Spinal cord (tissue), 4 donors: ENCODE measurements around the gene GAS2L2. TPM values are rescaled to one million over a fixed set of nuclear protein-coding genes. Genes with fewer than 3 reads are reported as not detected.

ENCODE experiments used
- polyA plus RNA-seq, 2 donors: library from polyadenylated mRNA; unstranded; fragments of 120-200 nt; gene quantifications; one replicate each; pipeline ENCODE4 v1.2.1, GENCODE V29; 2013; ENCODE audit not compliant: insufficient read length in 2 of 2
- total RNA-seq, 2 donors: library from RNA; depleted of rRNA in 1 of 2; stranded (reverse); fragments of 120-200 nt in 1 of 2; fragments of >200 nt in 1 of 2; gene quantifications; one replicate each; pipeline versions ENCODE4 v1.2.3 to v1.2.4, GENCODE V29; 2013 to 2014

The GAS2L2 gene
- total and polyA plus RNA-seq, 4 donors: 0.69 to 3.6 (median 3.2) TPM

Other genes with a start within 250 kb of the GAS2L2 start
- gene SLFN12L, start 215.6 kb downstream of the GAS2L2 start, total RNA-seq: under 1 TPM; 0.22 to 0.30 TPM
- gene SLFN12L, start 215.6 kb downstream of the GAS2L2 start, polyA plus RNA-seq: under 1 TPM in 1 of 2 donors, not detected in 1; 0.11 TPM
- gene SLFN14, start 192.4 kb downstream of the GAS2L2 start, total RNA-seq: 1 to 10 TPM in 1 of 2 donors, under 1 TPM in 1; 0.50 to 1.4 TPM
- gene SLFN14, start 192.4 kb downstream of the GAS2L2 start, polyA plus RNA-seq: under 1 TPM in 1 of 2 donors, not detected in 1; 0.09 TPM
- 10 to 100 TPM in 1 of 2 donors, 1 to 10 TPM in 1; 6.4 to 15.9 TPM for gene PEX12, start 174.7 kb downstream of the GAS2L2 start, total RNA-seq
- gene PEX12, start 174.7 kb downstream of the GAS2L2 start, polyA plus RNA-seq: 10 to 100 TPM; 13.3 to 15.8 TPM
- 100 to 1,000 TPM; 115 to 187 TPM for gene AP2B1, start 165.9 kb downstream of the GAS2L2 start, total RNA-seq
- 100 to 1,000 TPM; 247 to 287 TPM for gene AP2B1, start 165.9 kb downstream of the GAS2L2 start, polyA plus RNA-seq
- 10 to 100 TPM in 1 of 2 donors, 1 to 10 TPM in 1; 8.2 to 11.0 TPM for gene RASL10B, start 21.6 kb downstream of the GAS2L2 start, total RNA-seq
- gene RASL10B, start 21.6 kb downstream of the GAS2L2 start, polyA plus RNA-seq: 10 to 100 TPM; 45.4 to 49.2 TPM
- gene C17orf50, start 7.6 kb upstream of the GAS2L2 start, total RNA-seq: not detected
- 1 to 10 TPM in 1 of 2 donors, under 1 TPM in 1; 0.68 to 1.6 TPM for gene C17orf50, start 7.6 kb upstream of the GAS2L2 start, polyA plus RNA-seq
- 10 to 100 TPM; 12.8 to 18.5 TPM for gene MMP28, start 42.4 kb upstream of the GAS2L2 start, total RNA-seq
- gene MMP28, start 42.4 kb upstream of the GAS2L2 start, polyA plus RNA-seq: 10 to 100 TPM; 34.9 to 39.8 TPM
- gene TAF15, start 56.2 kb upstream of the GAS2L2 start, total RNA-seq: 10 to 100 TPM; 54.2 to 95.9 TPM
- gene TAF15, start 56.2 kb upstream of the GAS2L2 start, polyA plus RNA-seq: 100 to 1,000 TPM; 203 to 217 TPM
- gene HEATR9, start 115.7 kb upstream of the GAS2L2 start, total RNA-seq: not detected
- gene HEATR9, start 115.7 kb upstream of the GAS2L2 start, polyA plus RNA-seq: under 1 TPM in 1 of 2 donors, not detected in 1; 0.44 TPM
- gene CCL5, start 127.1 kb upstream of the GAS2L2 start, total RNA-seq: under 1 TPM; 0.59 to 0.83 TPM
- under 1 TPM; 0.60 to 0.96 TPM for gene CCL5, start 127.1 kb upstream of the GAS2L2 start, polyA plus RNA-seq
- gene RDM1, start 177.5 kb upstream of the GAS2L2 start, total RNA-seq: 1 to 10 TPM; 1.4 TPM
- 1 to 10 TPM; 2.4 to 2.5 TPM for gene RDM1, start 177.5 kb upstream of the GAS2L2 start, polyA plus RNA-seq
- not detected for gene LYZL6, start 190.5 kb upstream of the GAS2L2 start, total RNA-seq
- gene LYZL6, start 190.5 kb upstream of the GAS2L2 start, polyA plus RNA-seq: not detected
- under 1 TPM; 0.20 to 0.28 TPM for gene CCL16, start 228.3 kb upstream of the GAS2L2 start, total RNA-seq
- gene CCL16, start 228.3 kb upstream of the GAS2L2 start, polyA plus RNA-seq: under 1 TPM in 1 of 2 donors, not detected in 1; 0.30 TPM
- 10 to 100 TPM in 1 of 2 donors, 1 to 10 TPM in 1; 1.7 to 42.0 TPM for gene CCL14, start 233.5 kb upstream of the GAS2L2 start, total RNA-seq
- gene CCL14, start 233.5 kb upstream of the GAS2L2 start, polyA plus RNA-seq: 1 to 10 TPM; 4.1 to 8.9 TPM
- gene CCL15, start 248.3 kb upstream of the GAS2L2 start, total RNA-seq: not detected
- under 1 TPM in 1 of 2 donors, not detected in 1; 0.23 TPM for gene CCL15, start 248.3 kb upstream of the GAS2L2 start, polyA plus RNA-seq